Neural cell (in vitro differentiated cells): ENCODE results near the gene SLC1A2. TPM values are rescaled to one million over a fixed set of nuclear protein-coding genes. Genes with fewer than 3 reads are reported as not detected.
A peak's percentile ranks its signal among the peaks of the same experiment; 100 is the strongest.

Source experiments
- H2AFZ ChIP-seq: fragments of 200-600, 300-800 bp; sonication (generic), shearing (Covaris generic); 2 replicates; pipeline ENCODE4 v1.6.0; 2014; ENCODE audit warnings: low read depth, mild to moderate bottlenecking, antibody characterized with exemption, low read length, moderate library complexity
- H3F3A ChIP-seq: fragments of 200-600 bp; shearing (Covaris generic); 2 replicates; pipeline ENCODE4 v1.6.1; 2016; ENCODE audit warnings: mild to moderate bottlenecking, moderate library complexity, mixed read lengths, antibody characterized with exemption, low read length; ENCODE audit not compliant: insufficient read depth, poor library complexity, severe bottlenecking
- H3K27ac ChIP-seq: fragments of 200-600, 300-800 bp; sonication (generic), shearing (Covaris generic); 2 replicates; pipeline ENCODE4 v1.5.1; 2014; ENCODE audit warnings: mild to moderate bottlenecking, low read length, moderate library complexity
- H3K27me3 ChIP-seq: fragments of 300-800, 200-600 bp; sonication (generic), shearing (Covaris generic); 2 replicates; pipeline ENCODE4 v1.6.0; 2014; ENCODE audit warnings: mild to moderate bottlenecking, low read depth, low read length, moderate library complexity; ENCODE audit not compliant: insufficient read depth
- H3K36me3 ChIP-seq: fragments of 300-800, 200-600 bp; sonication (generic), shearing (Covaris generic); 2 replicates; pipeline ENCODE4 v1.5.1; 2014; ENCODE audit warnings: mild to moderate bottlenecking, antibody characterized with exemption, low read length, moderate library complexity; ENCODE audit not compliant: insufficient read depth
- H3K4me2 ChIP-seq: fragments of 300-800, 200-600 bp; sonication (generic), shearing (Covaris generic); 2 replicates; pipeline ENCODE4 v1.6.0; 2014; ENCODE audit warnings: mild to moderate bottlenecking, low read length
- H3K4me3 ChIP-seq: fragments of 300-800, 200-600 bp; sonication (generic), shearing (Covaris generic); 2 replicates; pipeline ENCODE4 v1.5.1; 2014; ENCODE audit warnings: mild to moderate bottlenecking, low read length, moderate library complexity
- H3K79me2 ChIP-seq: fragments of 200-600 bp; shearing (Covaris generic); replicated peaks from 2 replicates; pipeline ENCODE4 v1.6.0; 2014; ENCODE audit warnings: mild to moderate bottlenecking, low read length, moderate library complexity; ENCODE audit not compliant: insufficient read depth
- H3K9ac ChIP-seq: fragments of 300-800, 200-600 bp; sonication (generic), shearing (Covaris generic); 2 replicates; pipeline ENCODE4 v1.6.1; 2016; ENCODE audit warnings: mild to moderate bottlenecking, low read length, mixed read lengths
- H3K9me2 ChIP-seq: fragments of 200-600 bp; shearing (Covaris generic); 2 replicates; pipeline ENCODE4 v1.6.1; 2016; ENCODE audit warnings: mild to moderate bottlenecking, low read length, mixed read lengths; ENCODE audit not compliant: insufficient read depth
- H3K9me3 ChIP-seq: fragments of 200-600, 300-800 bp; sonication (generic), shearing (Covaris generic); 2 replicates; pipeline ENCODE4 v1.6.1; 2016; ENCODE audit warnings: mild to moderate bottlenecking, mixed run types, low read length, moderate library complexity, mixed read lengths
- H4K20me1 ChIP-seq: fragments of 200-600 bp; shearing (Covaris generic); 2 replicates; pipeline ENCODE4 v1.6.1; 2016; ENCODE audit warnings: mild to moderate bottlenecking, mixed run types; ENCODE audit not compliant: insufficient read depth
- CTCF ChIP-seq: fragments of 450-650 bp; IDR thresholded peaks from 2 replicates; pipeline ENCODE4 v1.5.1; 2014; ENCODE audit warnings: antibody characterized with exemption, mild to moderate bottlenecking, moderate library complexity; ENCODE audit not compliant: poor library complexity, severe bottlenecking
- EP300 ChIP-seq: fragments of 450-650 bp; conservative IDR thresholded peaks from 2 replicates; pipeline ENCODE4 v1.6.1; 2014; ENCODE audit warnings: antibody characterized with exemption, mild to moderate bottlenecking, moderate library complexity; ENCODE audit not compliant: poor library complexity, severe bottlenecking
- EZH2 ChIP-seq: fragments of 200-600, 300-800 bp; shearing (Covaris generic), sonication (generic); IDR thresholded peaks from 2 replicates; pipeline ENCODE4 v1.6.1; 2014; ENCODE audit warnings: antibody characterized with exemption, low read length, borderline replicate concordance, mild to moderate bottlenecking; ENCODE audit not compliant: insufficient read depth, poor library complexity, severe bottlenecking
- POLR2AphosphoS5 ChIP-seq: IDR thresholded peaks from 2 replicates; pipeline ENCODE4 v1.6.1; 2012
- RAD21 ChIP-seq: fragments of 450-650 bp; conservative IDR thresholded peaks from 2 replicates; pipeline ENCODE4 v1.6.1; 2014; ENCODE audit warnings: antibody characterized with exemption, mild to moderate bottlenecking, moderate library complexity
- SMC3 ChIP-seq: fragments of 450-650 bp; conservative IDR thresholded peaks from 2 replicates; pipeline ENCODE4 v1.6.1; 2014; ENCODE audit warnings: antibody characterized with exemption, mild to moderate bottlenecking, moderate library complexity; ENCODE audit not compliant: poor library complexity
- TAF1 ChIP-seq: IDR thresholded peaks from 2 replicates; pipeline ENCODE4 v1.6.1; 2012; ENCODE audit warnings: low read depth
- polyA plus RNA-seq: library from polyadenylated mRNA; depleted of rRNA; stranded (reverse); fragments of >200 nt; gene quantifications from 2 replicates; pipeline ENCODE4 v1.2.3, GENCODE V29; 2014

SLC1A2 gene
- polyA plus RNA-seq, 1 donor from 2014 or later = 134 TPM

- Histone ChIP-seq H3K27ac (no peak overlapping the region), H3K27me3 (no peaks in the 10 kb centered on the region), H3K9me2 (no peaks in the 10 kb centered on the region), H3F3A (no peaks in the 10 kb centered on the region), H2AFZ (no peak overlapping the region), H3K4me3 (no peak overlapping the region), H3K79me2 (no peaks in the 10 kb centered on the region), H3K36me3 (no peaks in the 10 kb centered on the region), H3K9ac (no peak overlapping the region), H4K20me1 (no peaks in the 10 kb centered on the region), H3K9me3 (no peaks in the 10 kb centered on the region), H3K4me2 (no peak overlapping the region)
- no peak for TF ChIP-seq EZH2
Measured at GRCh38 chr11:35389112-35389511, 30.2 kb downstream of the SLC1A2 start.

- no peak overlapping the region for H2AFZ ChIP-seq
- no peaks in the 10 kb centered on the region for H4K20me1 ChIP-seq
- H3K36me3 ChIP-seq = no peaks in the 10 kb centered on the region
- no peak overlapping the region for H3K9ac ChIP-seq
- H3K9me2 ChIP-seq = no peaks in the 10 kb centered on the region
- TF ChIP-seq CTCF (no peak), POLR2AphosphoS5 (no peak), SMC3 (no peak), EP300 (no peak), TAF1 (no peak), RAD21 (no peak), EZH2 (no peak)
- H3K4me3 ChIP-seq = no peak overlapping the region
- no peaks in the 10 kb centered on the region for H3K79me2 ChIP-seq
- no peak overlapping the region for H3K4me2 ChIP-seq
- no peaks in the 10 kb centered on the region for H3K27me3 ChIP-seq
- peak overlapping the region; percentile 51 for H3K27ac ChIP-seq
- H3K9me3 ChIP-seq = no peaks in the 10 kb centered on the region
- H3F3A ChIP-seq = no peaks in the 10 kb centered on the region
Measured at GRCh38 chr11:35388061-35388460, 31.3 kb downstream of the SLC1A2 start.

GRCh38 chr11:35387111-35387982 lies 32.0 kb downstream of the SLC1A2 start:
- H3K9me3 ChIP-seq = no peaks in the 10 kb centered on the region
- no peak for TF ChIP-seq CTCF
- peak; percentile 12 for TF ChIP-seq EP300
- no peaks in the 10 kb centered on the region for H3K9me2 ChIP-seq
- H3K4me3 ChIP-seq = peak overlapping the region; percentile 33
- H3K79me2 ChIP-seq = no peaks in the 10 kb centered on the region
- H2AFZ ChIP-seq = no peak overlapping the region
- no peaks in the 10 kb centered on the region for H3F3A ChIP-seq
- no peaks in the 10 kb centered on the region for H4K20me1 ChIP-seq
- H3K27ac ChIP-seq = peak overlapping the region; percentile 51
- H3K36me3 ChIP-seq = no peaks in the 10 kb centered on the region
- H3K27me3 ChIP-seq = no peaks in the 10 kb centered on the region
- H3K4me2 ChIP-seq = no peak overlapping the region
- H3K9ac ChIP-seq = peak overlapping the region; percentile 15
